SU-DHL-6 (cell line): ENCODE data around the gene ARHGAP28.

Experiments
- EZH2phosphoT487 ChIP-seq: fragments of 200-600 bp; sonication (generic), shearing (Covaris generic); conservative IDR thresholded peaks from 2 replicates; pipeline ENCODE4 v1.6.1; 2018; ENCODE audit warnings: mild to moderate bottlenecking, antibody characterized with exemption, low read length, moderate library complexity, mixed read lengths
- TF ChIP-seq, protein P1 (sequence below): fragments of 200-600 bp; sonication (generic); IDR thresholded peaks from one replicate; pipeline ENCODE4 v1.5.1; 2017; ENCODE audit warnings: antibody characterized with exemption, mild to moderate bottlenecking, low read length, moderate library complexity; ENCODE audit not compliant: insufficient read depth, poor library complexity, severe bottlenecking

DNA sequence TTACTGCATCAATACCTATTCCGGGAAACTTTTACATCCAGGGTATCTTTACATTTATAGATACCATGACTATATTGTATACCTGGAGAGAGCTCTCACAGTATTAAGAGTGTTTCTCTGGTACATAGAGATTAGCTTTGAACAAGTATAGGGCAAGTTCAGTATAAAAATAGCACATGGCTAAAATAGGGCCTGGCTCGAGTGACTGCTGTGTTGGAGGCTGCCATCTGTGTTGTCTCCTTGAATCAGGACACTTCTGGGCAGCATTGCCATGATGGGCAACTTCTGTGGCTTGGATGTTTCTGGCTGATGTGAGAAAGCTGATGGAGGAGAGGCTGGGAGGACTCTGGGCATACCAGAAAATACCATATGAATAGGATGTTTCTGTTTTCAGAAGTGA lies 18.7 kb downstream of the ARHGAP28 start:
- TF ChIP-seq, protein P1, sequence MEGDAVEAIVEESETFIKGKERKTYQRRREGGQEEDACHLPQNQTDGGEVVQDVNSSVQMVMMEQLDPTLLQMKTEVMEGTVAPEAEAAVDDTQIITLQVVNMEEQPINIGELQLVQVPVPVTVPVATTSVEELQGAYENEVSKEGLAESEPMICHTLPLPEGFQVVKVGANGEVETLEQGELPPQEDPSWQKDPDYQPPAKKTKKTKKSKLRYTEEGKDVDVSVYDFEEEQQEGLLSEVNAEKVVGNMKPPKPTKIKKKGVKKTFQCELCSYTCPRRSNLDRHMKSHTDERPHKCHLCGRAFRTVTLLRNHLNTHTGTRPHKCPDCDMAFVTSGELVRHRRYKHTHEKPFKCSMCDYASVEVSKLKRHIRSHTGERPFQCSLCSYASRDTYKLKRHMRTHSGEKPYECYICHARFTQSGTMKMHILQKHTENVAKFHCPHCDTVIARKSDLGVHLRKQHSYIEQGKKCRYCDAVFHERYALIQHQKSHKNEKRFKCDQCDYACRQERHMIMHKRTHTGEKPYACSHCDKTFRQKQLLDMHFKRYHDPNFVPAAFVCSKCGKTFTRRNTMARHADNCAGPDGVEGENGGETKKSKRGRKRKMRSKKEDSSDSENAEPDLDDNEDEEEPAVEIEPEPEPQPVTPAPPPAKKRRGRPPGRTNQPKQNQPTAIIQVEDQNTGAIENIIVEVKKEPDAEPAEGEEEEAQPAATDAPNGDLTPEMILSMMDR: no peak
- TF ChIP-seq EZH2phosphoT487: no peak
